ENCODE measurements around the gene KCNE3. TPM values are rescaled to one million over a fixed set of nuclear protein-coding genes. Genes with fewer than 3 reads are reported as not detected.

Gene KCNE3
- total and polyA plus RNA-seq, 2 experiments from 2014 or later = 2.3 to 10.6 TPM

- TF ChIP-seq JUNB (IDR thresholded peaks at IDR 0.05; ENCODE audit: unreplicated experiment) (no peak), ZNF114 (CRISPR knock-in tag; IDR thresholded peaks at IDR 0.05) (no peak), POLR2AphosphoS5 (IDR thresholded peaks at IDR 0.05; ENCODE audit: low read depth) (no peak), REST (IDR thresholded peaks at IDR 0.05; ENCODE audit: unreplicated experiment) (no peak)
- TF ChIP-seq, protein P1, sequence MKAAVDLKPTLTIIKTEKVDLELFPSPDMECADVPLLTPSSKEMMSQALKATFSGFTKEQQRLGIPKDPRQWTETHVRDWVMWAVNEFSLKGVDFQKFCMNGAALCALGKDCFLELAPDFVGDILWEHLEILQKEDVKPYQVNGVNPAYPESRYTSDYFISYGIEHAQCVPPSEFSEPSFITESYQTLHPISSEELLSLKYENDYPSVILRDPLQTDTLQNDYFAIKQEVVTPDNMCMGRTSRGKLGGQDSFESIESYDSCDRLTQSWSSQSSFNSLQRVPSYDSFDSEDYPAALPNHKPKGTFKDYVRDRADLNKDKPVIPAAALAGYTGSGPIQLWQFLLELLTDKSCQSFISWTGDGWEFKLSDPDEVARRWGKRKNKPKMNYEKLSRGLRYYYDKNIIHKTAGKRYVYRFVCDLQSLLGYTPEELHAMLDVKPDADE (IDR thresholded peaks at IDR 0.05) = no peak
Observed at GRCh38 chr11:74412321-74412720, 55.0 kb downstream of the KCNE3 start (continued).

DNA sequence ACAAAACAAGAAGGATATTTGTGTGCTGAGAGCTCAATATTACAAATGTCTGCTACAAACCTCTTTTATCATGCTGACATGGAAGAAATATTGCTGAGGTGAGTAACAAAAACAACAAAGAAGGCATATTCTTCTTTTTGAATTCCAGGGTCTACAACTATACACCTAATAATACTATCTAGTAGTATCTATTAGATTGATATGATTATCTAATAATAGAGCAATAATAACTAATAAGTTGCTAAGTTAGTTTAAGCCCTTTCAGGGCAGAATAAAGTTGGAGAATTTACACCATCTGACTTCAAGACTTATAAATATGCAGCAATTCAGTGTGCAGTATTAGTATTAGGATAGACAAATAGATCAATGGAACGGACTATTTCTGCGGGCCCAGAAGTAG, 57.7 kb downstream of the KCNE3 start:
- Mint-ChIP-seq H3K4me3 (no peak overlapping the region), H3K27me3 (ENCODE audit: insufficient read depth, low read depth, poor library complexity) (peaks cover 2% of the 10 kb centered on the region), H3K36me3 (ENCODE audit: low read depth) (no peaks in the 10 kb centered on the region), H3K9me3 (no peaks in the 10 kb centered on the region), H3K27ac (no peak overlapping the region), H3K4me1 (peaks cover 6% of the 10 kb centered on the region; the same call in 2 of the 3 replicates)
- no peak for TF ChIP-seq POLR2AphosphoS5 (IDR thresholded peaks at IDR 0.05; ENCODE audit: low read depth)
- TF ChIP-seq, protein P2, sequence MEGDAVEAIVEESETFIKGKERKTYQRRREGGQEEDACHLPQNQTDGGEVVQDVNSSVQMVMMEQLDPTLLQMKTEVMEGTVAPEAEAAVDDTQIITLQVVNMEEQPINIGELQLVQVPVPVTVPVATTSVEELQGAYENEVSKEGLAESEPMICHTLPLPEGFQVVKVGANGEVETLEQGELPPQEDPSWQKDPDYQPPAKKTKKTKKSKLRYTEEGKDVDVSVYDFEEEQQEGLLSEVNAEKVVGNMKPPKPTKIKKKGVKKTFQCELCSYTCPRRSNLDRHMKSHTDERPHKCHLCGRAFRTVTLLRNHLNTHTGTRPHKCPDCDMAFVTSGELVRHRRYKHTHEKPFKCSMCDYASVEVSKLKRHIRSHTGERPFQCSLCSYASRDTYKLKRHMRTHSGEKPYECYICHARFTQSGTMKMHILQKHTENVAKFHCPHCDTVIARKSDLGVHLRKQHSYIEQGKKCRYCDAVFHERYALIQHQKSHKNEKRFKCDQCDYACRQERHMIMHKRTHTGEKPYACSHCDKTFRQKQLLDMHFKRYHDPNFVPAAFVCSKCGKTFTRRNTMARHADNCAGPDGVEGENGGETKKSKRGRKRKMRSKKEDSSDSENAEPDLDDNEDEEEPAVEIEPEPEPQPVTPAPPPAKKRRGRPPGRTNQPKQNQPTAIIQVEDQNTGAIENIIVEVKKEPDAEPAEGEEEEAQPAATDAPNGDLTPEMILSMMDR (conservative IDR thresholded peaks at IDR 0.05; ENCODE audit: low read depth in 2 of 2) = no peak
- ATAC-seq (no peak), DNase-seq (ENCODE audit: low spot score) (no peak)
- H3K9me2 ChIP-seq (ENCODE audit: insufficient read depth) = no peaks in the 10 kb centered on the region
- no peak overlapping the region for H2AFZ ChIP-seq
- H3K4me2 ChIP-seq = no peak overlapping the region
- 0 out of 2 replicates have a peak, but pooled peaks cover 5% of the 10 kb centered on the region for H3K4me1 ChIP-seq (ENCODE audit: insufficient read depth)
- no peaks in the 10 kb centered on the region for H3K36me3 ChIP-seq (ENCODE audit: insufficient read depth)
- H3K27me3 ChIP-seq (ENCODE audit: insufficient read depth) = no peaks in the 10 kb centered on the region
- H3K27ac ChIP-seq (ENCODE audit: low read depth) = no peak overlapping the region
- no peaks in the 10 kb centered on the region for H3F3A ChIP-seq (replicated peaks; ENCODE audit: low read depth)
- no peaks in the 10 kb centered on the region for H3K79me2 ChIP-seq (replicated peaks; ENCODE audit: insufficient read depth)
- H4K20me1 ChIP-seq (replicated peaks; ENCODE audit: insufficient read depth) = no peaks in the 10 kb centered on the region
- H3K4me3 ChIP-seq = no peak overlapping the region

Small RNAs within 50 kb of the gene (small RNA-seq; reads per million reads assigned to genes)
- not detected for gene CYCSP27 (ENCODE audit: low replicate concordance)

Other genes starting within 250 kb of the KCNE3 start
- 0.12 TPM in 1 of 2 replicates, not detected in the other for gene P4HA3, start 155.9 kb downstream of the KCNE3 start, total RNA-seq (2014; rRNA removed; shearing (Covaris generic))
- 0.08 TPM in 1 of 2 replicates, not detected in the other for gene P4HA3, start 155.9 kb downstream of the KCNE3 start, polyA plus RNA-seq (2016; fragmentation: Nextera tagmentation; extraction: Ambion mirVana)
- gene PGM2L1, start 69.1 kb downstream of the KCNE3 start, total RNA-seq (2014; rRNA removed; shearing (Covaris generic)) = 41.0 and 44.4 TPM in 2 replicates
- gene PGM2L1, start 69.1 kb downstream of the KCNE3 start, polyA plus RNA-seq (2016; fragmentation: Nextera tagmentation; extraction: Ambion mirVana) = 27.2 and 32.6 TPM in 2 replicates
- gene LIPT2, start 26.2 kb upstream of the KCNE3 start, total RNA-seq (2014; rRNA removed; shearing (Covaris generic)) = 16.9 and 19.5 TPM in 2 replicates
- 5.9 and 8.2 TPM in 2 replicates for gene LIPT2, start 26.2 kb upstream of the KCNE3 start, polyA plus RNA-seq (2016; fragmentation: Nextera tagmentation; extraction: Ambion mirVana)
- 17.6 and 21.9 TPM in 2 replicates for gene POLD3, start 125.0 kb upstream of the KCNE3 start, total RNA-seq (2014; rRNA removed; shearing (Covaris generic))
- 40.9 and 50.1 TPM in 2 replicates for gene POLD3, start 125.0 kb upstream of the KCNE3 start, polyA plus RNA-seq (2016; fragmentation: Nextera tagmentation; extraction: Ambion mirVana)